Mucosa of rectum (tissue), 2 donors: ENCODE results near the gene PRSS27.
"Not testable (repeated sequence)": the region's sequence is repeated elsewhere in the genome, so short reads cannot be mapped to it uniquely, and the experiment has no call there.

ENCODE experiments used
- H3K27ac ChIP-seq, 2 donors: one replicate each; pipeline ENCODE4 v1.7.0; 2013; ENCODE audit warnings: inconsistent platforms in 2 of 2, low read depth in 2 of 2, low read length in 2 of 2
- H3K27me3 ChIP-seq, 2 donors: one replicate each; pipeline ENCODE4 v1.7.0; 2013; ENCODE audit warnings: low read length in 2 of 2; ENCODE audit not compliant: control insufficient read depth in 2 of 2, insufficient read depth in 2 of 2
- H3K36me3 ChIP-seq, 2 donors: one replicate each; pipeline ENCODE4 v1.7.0; 2013; ENCODE audit warnings: low read length in 2 of 2; ENCODE audit not compliant: control insufficient read depth in 2 of 2, insufficient read depth in 2 of 2
- H3K4me1 ChIP-seq, 2 donors: one replicate each; pipeline ENCODE4 v1.7.0; 2013; ENCODE audit warnings: low read length in 2 of 2, mild to moderate bottlenecking in 1 of 2; ENCODE audit not compliant: control insufficient read depth in 2 of 2, insufficient read depth in 2 of 2
- H3K4me3 ChIP-seq, 2 donors: one replicate each; pipeline ENCODE4 v1.7.0; 2013; ENCODE audit warnings: low read length in 2 of 2
- H3K9ac ChIP-seq, 2 donors: one replicate each; pipeline ENCODE4 v1.7.0; 2013; ENCODE audit warnings: low read length in 2 of 2, low read depth in 1 of 2, mild to moderate bottlenecking in 1 of 2
- H3K9me3 ChIP-seq, 2 donors: one replicate each; pipeline ENCODE4 v1.7.0; 2013; ENCODE audit warnings: low read length in 2 of 2; ENCODE audit not compliant: control insufficient read depth in 2 of 2
- donor health status: healthy.
- donor health status: Normal muscosa, but diverticular disease.

PRSS27 gene

DNA sequence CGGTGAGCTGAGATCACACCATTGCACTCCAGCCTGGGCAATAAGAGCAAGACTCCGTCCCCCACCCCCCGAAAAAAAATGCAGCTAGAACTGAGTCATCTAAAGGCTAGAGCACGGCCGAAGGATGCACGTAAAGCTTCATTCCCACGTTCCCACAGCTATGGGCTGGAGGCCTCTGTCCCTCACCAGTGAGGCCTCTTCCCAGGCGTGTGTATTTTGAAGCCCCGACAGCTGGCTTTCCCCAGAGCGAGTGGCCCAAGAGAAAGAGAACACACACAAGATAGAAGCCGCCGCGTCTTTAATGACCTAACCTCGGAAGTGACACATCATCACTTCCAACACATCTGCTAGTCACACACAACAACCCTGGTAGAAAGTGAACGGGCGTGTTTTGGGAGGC is 44.3 kb downstream of the PRSS27 start:
- H3K9me3 ChIP-seq, result no peaks in the 10 kb centered on the region
- peaks cover 0 to 2% of the 10 kb centered on the region in 2 donors for H3K36me3 ChIP-seq
- peaks cover 14 to 23% of the 10 kb centered on the region in 2 donors for H3K4me1 ChIP-seq
- no peaks in the 10 kb centered on the region for H3K27me3 ChIP-seq
- no peak overlapping the region for H3K27ac ChIP-seq
- H3K9ac ChIP-seq, result no peak overlapping the region
- H3K4me3 ChIP-seq, result no peak overlapping the region

DNA sequence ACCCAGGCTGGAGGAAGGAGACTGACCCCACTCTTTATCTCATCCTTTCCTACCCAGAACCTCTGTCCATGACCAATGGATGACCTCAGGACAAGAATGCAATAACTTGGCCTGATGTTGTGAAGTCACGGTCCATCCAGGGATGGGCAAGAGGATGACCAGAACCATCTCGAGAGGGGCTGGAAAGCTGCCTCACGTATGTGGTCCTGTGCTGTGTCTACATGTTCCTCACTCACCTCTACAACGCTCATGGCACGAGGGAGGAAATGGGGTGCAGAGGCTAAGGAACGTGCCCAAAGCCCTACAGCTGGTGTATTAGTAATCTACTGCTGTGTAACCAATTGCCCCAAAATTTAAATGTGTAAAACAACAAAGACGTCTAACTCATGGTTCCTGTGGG is 45.0 kb downstream of the PRSS27 start:
- Histone ChIP-seq H3K4me3 (peak overlapping the region in 1 of 2 donors; percentile 28), H3K36me3 (peaks cover 0 to 2% of the 10 kb centered on the region in 2 donors), H3K27ac (peak overlapping the region; percentile 73 to 88), H3K9me3 (no peaks in the 10 kb centered on the region), H3K4me1 (peaks cover 12 to 18% of the 10 kb centered on the region in 2 donors), H3K27me3 (no peaks in the 10 kb centered on the region), H3K9ac (no peak overlapping the region)

DNA sequence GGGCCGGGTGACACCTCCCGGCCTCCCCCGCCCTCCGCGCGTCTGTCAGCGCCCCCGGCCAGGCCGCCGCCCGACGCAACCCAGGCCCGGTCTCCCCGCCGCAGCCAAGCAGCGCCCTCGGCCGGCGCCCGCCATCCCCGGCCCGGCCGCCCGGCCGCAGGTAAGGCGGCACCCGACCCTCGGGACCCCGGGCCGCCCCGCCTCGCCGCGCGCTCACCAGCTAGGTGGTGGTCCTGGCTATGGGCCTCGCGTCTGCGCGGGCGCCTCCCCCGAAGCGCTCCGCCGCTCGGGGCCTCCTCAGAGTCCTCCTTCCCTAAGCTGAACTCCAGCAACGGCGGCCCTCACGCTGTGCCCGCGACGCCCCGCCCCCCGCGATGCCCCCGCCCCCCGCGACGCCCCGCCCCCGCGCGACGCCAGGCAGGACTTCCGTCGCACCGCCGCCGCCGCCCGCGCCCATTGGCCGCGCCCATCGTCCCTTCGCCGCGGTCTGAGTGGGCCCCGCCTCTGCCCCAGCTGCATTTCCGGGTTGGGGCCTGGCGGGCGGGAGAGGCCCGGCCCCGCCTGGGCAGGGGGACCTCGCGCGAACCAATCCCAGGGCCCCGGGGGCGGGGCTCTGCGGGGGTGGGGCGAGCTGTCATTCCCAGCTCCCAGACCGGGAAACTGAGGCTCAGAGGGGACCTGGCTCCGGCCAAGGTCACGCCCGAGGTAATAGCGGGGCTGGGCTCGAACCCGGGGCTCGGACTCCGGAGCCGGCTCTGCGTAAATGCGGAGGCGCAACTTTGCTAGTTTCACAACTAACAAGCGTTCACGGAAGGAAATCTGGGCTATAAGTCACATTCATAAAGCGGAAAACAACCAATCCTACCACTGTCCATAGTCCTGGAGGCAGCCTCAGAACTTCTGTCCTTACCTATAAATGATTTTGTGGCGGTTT is 46.7 kb downstream of the PRSS27 start:
- Histone ChIP-seq H3K27me3 (no peaks in the 10 kb centered on the region), H3K27ac (peak overlapping the region; percentile 88 to 90), H3K9me3 (no peaks in the 10 kb centered on the region), H3K36me3 (peaks cover 0 to 6% of the 10 kb centered on the region in 2 donors), H3K9ac (peak overlapping the region; percentile 68 to 71), H3K4me3 (peak overlapping the region; percentile 78 to 85), H3K4me1 (peaks cover 12 to 16% of the 10 kb centered on the region in 2 donors)

DNA sequence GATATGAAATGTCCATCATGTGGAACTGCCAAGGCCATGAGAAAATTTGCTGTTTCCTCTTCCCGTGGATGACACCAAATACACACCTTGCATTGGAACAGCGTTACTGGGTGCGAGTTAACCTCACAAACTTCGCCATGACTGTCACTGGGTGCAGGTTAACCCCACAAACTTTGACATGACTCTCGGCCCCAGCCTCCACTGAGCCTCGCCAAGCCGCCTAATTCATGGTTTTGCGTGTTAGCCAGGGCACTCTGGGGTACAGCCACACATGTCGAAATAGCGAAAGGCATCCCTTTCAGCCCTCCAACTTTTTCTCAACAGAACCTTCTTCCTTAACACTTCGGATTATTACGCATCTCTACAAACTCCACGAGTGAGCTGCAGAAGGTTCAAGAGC is 48.3 kb downstream of the PRSS27 start:
- Histone ChIP-seq H3K4me1 (peaks cover 12 to 16% of the 10 kb centered on the region in 2 donors), H3K27me3 (no peaks in the 10 kb centered on the region), H3K9me3 (no peaks in the 10 kb centered on the region), H3K36me3 (peaks cover 0 to 13% of the 10 kb centered on the region in 2 donors), H3K4me3 (peak overlapping the region; percentile 57 to 66), H3K27ac (no peak overlapping the region), H3K9ac (peak overlapping the region; percentile 51 to 52)

DNA sequence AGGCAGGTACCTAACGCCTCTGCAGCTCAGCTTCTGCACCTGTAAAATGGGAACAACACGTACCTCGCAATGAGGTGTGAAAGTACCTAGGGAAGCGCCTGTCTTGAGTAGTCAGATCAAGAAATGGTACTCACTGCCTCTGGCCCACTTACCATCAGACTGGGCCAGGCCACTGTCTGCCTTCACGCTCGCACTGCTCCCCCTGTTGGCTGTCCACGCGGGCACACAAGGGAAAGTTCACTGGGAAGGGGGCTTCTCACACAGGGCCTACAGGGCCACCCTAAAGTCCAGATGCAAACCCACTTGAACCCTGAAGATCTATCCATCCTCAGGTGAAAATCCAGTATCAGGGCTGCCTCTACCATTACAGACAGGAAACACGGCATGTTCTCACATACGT is 48.8 kb downstream of the PRSS27 start:
- H3K27ac ChIP-seq, H3K9me3 ChIP-seq, H3K9ac ChIP-seq, H3K27me3 ChIP-seq, H3K4me3 ChIP-seq: not testable (repeated sequence)
- H3K36me3 ChIP-seq, result peaks cover 0 to 13% of the 10 kb centered on the region in 2 donors
- peaks cover 12 to 16% of the 10 kb centered on the region in 2 donors for H3K4me1 ChIP-seq

DNA sequence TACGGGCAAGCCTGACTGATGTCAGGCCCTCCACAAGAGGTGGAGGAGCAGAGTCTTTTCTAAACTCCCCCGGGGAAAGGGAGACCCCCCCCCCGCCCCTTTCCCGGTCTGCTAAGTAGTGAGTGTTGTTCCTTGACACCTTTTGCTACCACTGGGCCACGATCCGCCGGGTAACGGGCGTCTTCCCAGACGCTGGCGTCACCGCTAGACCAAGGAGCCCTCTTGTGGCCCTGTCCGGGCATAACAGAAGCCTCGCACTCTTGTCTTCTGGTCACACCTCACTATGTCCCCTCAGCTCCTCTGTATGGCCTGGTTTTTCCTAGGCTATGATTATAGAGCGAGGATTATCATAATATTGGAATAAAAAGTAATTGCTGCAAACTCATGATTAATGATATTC is 50.0 kb downstream of the PRSS27 start:
- peaks cover 0 to 13% of the 10 kb centered on the region in 2 donors for H3K36me3 ChIP-seq
- H3K4me3 ChIP-seq, H3K9me3 ChIP-seq, H3K27me3 ChIP-seq, H3K9ac ChIP-seq, H3K27ac ChIP-seq: not testable (repeated sequence)
- H3K4me1 ChIP-seq, result peaks cover 12 to 20% of the 10 kb centered on the region in 2 donors

DNA sequence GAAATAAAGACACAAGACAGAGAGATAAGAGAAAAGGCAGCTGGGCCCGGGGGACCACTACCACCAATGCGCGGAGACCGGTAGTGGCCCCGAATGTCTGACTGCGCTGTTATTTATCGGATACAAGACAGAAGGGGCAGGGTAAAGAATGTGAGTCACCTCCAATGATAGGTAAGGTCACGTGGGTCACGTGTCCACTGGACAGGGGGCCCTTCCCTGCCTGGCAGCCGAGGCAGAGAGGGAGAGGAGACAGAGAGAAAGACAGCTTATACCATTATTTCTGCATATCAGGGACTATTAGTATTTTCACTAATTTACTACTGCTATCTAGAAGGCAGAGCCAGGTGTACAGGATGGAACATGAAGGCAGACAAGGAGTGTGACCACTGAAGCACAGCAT is 50.4 kb downstream of the PRSS27 start:
- H3K9me3 ChIP-seq, H3K27ac ChIP-seq, H3K27me3 ChIP-seq, H3K9ac ChIP-seq, H3K4me3 ChIP-seq: not testable (repeated sequence)
- Histone ChIP-seq H3K4me1 (peaks cover 10 to 22% of the 10 kb centered on the region in 2 donors), H3K36me3 (peaks cover 0 to 13% of the 10 kb centered on the region in 2 donors)

DNA sequence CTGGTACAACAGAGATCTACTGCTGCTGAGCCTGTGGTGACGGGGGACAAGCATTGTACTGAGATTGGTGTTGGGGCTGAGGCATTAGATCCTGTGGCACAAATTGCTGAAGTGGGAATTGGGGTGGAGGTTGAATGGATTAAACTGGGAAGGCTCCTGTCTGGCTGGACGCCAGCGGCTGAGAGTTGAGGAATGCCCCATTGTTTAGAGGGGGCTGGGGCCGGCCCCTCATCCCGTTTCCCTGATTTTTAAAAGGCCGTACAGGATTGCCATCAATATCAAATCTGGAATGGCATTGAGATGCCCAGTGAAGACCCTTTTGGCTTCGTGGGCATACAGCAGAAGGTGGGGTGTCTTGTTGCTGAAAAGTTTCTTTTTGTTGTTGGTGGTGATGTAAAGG is 53.4 kb downstream of the PRSS27 start:
- H3K9me3 ChIP-seq, H3K27ac ChIP-seq, H3K4me3 ChIP-seq, H3K9ac ChIP-seq, H3K27me3 ChIP-seq: not testable (repeated sequence)
- peaks cover 2 to 27% of the 10 kb centered on the region in 2 donors for H3K4me1 ChIP-seq
- peaks cover 0 to 11% of the 10 kb centered on the region in 2 donors for H3K36me3 ChIP-seq

DNA sequence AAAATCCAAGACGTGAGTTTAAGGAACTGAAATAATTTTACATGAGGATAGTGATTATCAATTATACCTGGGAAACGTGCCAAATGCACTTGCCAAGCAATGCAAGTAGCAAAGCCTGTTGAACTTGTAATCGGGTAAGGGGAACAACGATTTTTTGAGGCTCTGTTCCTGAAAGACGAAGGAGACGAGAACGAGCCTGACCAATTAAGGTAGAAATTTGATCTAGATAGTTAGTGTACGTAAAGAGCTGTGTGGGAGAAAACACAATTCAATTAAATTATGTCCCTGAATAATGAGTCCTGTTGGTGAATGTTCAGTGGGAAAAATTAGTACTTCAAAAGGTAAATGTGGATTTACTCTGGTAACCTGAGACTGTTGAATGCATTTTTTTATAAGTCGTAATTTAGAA is 55.4 kb downstream of the PRSS27 start:
- Histone ChIP-seq H3K4me1 (peaks cover 0 to 28% of the 10 kb centered on the region in 2 donors), H3K27ac (peak overlapping the region in 1 of 2 donors; percentile 81), H3K27me3 (no peaks in the 10 kb centered on the region), H3K36me3 (peaks cover 0 to 11% of the 10 kb centered on the region in 2 donors), H3K9me3 (no peaks in the 10 kb centered on the region), H3K9ac (peak overlapping the region in 1 of 2 donors; percentile 24), H3K4me3 (no peak overlapping the region)
